Keratinocyte (primary cell): ENCODE data around the gene MANBA.

Source experiments
- CTCF ChIP-seq, 3 experiments: IDR thresholded peaks in 1 of 3; conservative IDR thresholded peaks in 1 of 3; optimal IDR thresholded peaks in 1 of 3; 2 replicates in 2 of 3; 3 replicates in 1 of 3; pipeline versions ENCODE3 to v1.5.1; 2011; ENCODE audit warnings: low read length in 3 of 3, mild to moderate bottlenecking in 3 of 3, moderate library complexity in 2 of 3, control low read depth in 1 of 3, inconsistent platforms in 1 of 3; ENCODE audit not compliant: insufficient read depth in 2 of 3; ENCODE audit errors: extremely low read depth in 1 of 3
- EZH2 ChIP-seq: IDR thresholded peaks from one replicate; pipeline ENCODE4 v1.6.1; 2012; ENCODE audit warnings: inconsistent platforms, mild to moderate bottlenecking, low read length, moderate library complexity

- no peak for TF ChIP-seq CTCF (optimal IDR thresholded peaks at IDR 0.05 in 1 of 3, IDR thresholded peaks at IDR 0.05 in 1 of 3, conservative IDR thresholded peaks at IDR 0.05 in 1 of 3; ENCODE audit: extremely low read depth in 1 of 3, insufficient read depth in 2 of 3, low read length in 3 of 3)
- no peak for TF ChIP-seq EZH2
These were observed 103.6 kb downstream of the MANBA start for GRCh38 chr4:102657206-102657605.
